AG09309 (cell line): ENCODE results near the gene COL26A1.

ENCODE experiments used
- DNase-seq: peaks from one replicate; pipeline ENCODE4 v3.0.0-alpha.2; 2010; ENCODE audit warnings: low read depth
- H3K4me3 ChIP-seq: 2 replicates; pipeline ENCODE4 v1.5.1; 2011; ENCODE audit warnings: mild to moderate bottlenecking, low read depth, low read length, moderate library complexity; ENCODE audit not compliant: control insufficient read depth
- CTCF ChIP-seq: IDR thresholded peaks from 2 replicates; pipeline ENCODE4 v1.5.1; 2011; ENCODE audit warnings: mild to moderate bottlenecking, low read depth, low read length, inconsistent platforms; ENCODE audit not compliant: insufficient read depth, control insufficient read depth; ENCODE audit errors: missing control alignments

Gene COL26A1

GRCh38 chr7:101538596-101539459 is 176.2 kb downstream of the COL26A1 start:
- H3K4me3 ChIP-seq = no peak overlapping the region
- DNase-seq = no peak
- peak; percentile 96 for TF ChIP-seq CTCF

DNA sequence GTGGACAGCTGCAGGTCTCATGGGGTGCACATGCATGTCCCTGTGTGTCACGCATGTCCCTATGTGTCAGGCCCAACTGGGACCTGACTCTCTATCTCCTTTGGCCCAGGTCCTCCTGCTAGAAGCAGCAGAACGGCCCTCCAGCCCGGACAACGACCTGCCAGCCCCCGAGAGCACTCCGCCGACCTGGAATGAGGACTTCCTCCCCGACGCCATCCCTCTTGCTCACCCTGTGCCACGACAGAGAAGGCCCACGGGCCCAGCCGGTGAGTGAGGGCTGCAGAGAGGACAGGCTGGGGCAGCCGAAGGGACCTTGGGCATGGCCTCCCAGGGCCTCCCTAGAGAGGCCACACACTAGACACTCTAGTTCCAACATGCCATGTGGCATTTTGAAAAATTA is 177.1 kb downstream of the COL26A1 start:
- no peak for DNase-seq
- no peak for TF ChIP-seq CTCF
- H3K4me3 ChIP-seq = no peak overlapping the region

DNA sequence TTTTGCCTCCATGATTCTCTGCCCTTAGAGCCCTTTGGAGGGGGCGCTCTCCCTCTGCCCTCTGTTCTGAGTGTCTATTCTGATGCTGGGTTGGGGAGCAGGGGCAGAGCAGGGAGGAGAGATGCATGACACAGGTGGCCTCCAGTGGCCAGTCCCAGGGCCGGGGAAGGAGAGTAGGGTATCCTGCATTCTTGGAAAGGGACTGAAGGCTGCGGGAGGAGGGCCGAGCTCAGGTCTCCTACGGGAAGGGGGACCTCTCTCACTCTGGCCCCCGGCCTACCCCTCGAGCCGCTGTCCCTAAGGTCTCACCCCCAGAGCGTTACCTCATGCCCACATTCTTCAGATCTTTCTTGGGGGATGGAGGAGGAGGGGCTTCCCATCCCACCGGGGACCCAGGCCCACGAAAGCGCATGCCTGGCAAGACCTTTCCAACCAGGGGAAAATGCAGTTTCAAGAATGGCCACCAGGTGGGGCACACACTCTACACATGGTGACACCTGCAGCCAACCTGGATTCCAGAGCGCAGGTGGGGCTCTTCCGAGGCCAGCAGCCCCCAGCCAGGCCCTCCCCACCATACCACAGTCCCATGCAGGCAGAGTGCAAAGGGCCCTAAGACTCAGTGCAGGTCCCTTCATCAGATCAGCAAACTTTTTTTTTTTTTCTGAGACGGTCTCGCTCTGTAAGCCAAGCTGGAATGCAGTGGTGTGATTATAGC is 180.0 kb downstream of the COL26A1 start:
- no peak overlapping the region for H3K4me3 ChIP-seq
- no peak for DNase-seq
- TF ChIP-seq CTCF = peak; percentile 84

DNA sequence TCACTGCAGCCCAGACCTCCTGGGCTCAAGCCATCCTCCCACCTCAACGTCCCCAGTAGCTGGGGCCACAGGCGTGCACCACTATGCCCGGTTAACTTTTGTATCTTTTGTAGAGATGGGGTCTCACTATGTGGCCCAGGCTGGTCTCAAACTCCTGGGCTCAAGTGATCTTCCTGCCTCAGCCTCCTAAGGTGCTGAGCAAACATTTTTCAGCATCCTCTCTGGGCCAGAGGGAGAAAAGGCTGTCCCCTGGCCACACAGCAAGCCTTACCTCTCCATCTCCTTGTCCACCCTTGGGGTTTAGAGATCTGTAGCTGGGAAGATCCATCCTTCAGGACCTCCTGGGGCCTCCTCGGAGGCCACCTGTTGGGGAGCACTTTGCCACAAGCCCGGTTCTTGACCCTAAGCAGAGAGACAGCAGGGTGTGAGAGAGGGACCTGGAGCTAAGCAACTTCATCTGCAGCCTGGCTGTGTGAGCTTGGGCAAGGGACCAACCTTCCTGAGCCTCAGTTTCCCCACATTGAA is 180.6 kb downstream of the COL26A1 start:
- DNase-seq = no peak
- no peak for TF ChIP-seq CTCF
- H3K4me3 ChIP-seq = no peak overlapping the region

GRCh38 chr7:101543846-101544245 is 181.2 kb downstream of the COL26A1 start:
- DNase-seq = no peak
- TF ChIP-seq CTCF = no peak
- H3K4me3 ChIP-seq = no peak overlapping the region

DNA sequence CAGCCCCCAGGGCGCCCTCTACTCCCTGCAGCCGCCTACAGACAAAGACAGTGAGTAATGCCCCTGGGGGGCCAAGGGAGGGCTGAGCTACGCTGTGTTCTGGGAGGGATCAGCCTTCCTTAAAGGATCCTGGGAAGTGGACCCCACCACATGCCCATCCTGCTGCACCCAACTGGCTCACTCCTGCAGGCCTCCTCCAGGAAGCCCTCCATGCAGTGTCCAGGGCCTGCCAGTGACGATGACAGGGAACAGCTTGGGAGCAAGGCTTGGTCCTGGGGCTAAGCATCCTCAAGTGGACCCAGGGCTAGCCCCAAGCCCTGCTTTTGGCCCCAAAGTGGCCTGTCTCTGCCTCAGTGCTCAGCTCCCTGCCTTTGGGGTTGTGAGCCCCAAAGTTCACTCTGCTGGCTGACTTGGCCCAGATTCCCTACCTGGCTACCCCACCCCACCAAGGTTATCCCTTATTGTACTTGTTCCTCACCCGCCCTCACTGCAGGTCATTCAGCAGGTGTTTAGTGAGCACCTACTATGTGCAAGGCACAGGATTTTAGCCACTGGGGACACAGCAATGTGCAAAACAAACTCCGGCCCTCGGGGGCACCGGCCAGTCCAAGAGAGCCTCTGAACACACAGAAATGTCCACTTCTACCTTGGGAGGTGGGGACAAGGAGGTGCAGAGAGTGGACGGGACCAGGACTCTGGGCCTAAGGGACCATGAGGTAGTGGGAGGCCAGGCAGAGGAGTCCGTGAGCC is 182.9 kb downstream of the COL26A1 start:
- no peak overlapping the region for H3K4me3 ChIP-seq
- DNase-seq = no peak
- TF ChIP-seq CTCF = no peak
